ENCODE measurements around the gene CLDN22. TPM values are rescaled to one million over a fixed set of nuclear protein-coding genes. Genes with fewer than 3 reads are reported as not detected.

CLDN22 gene
- total RNA-seq, 1 donor from 2014 or later: not detected

Other genes with a start within 250 kb of the CLDN22 start
- gene WWC2, start 221.0 kb downstream of the CLDN22 start, total RNA-seq: 12.5 TPM
- gene CLDN24, start 2.1 kb upstream of the CLDN22 start, total RNA-seq: not detected
- gene CDKN2AIP, start 124.4 kb upstream of the CLDN22 start, total RNA-seq: 19.9 TPM
- gene ING2, start 184.8 kb upstream of the CLDN22 start, total RNA-seq: 14.3 TPM